HG02678 (cell line): ENCODE data around the gene IRX5.

Experiments used
- ATAC-seq: cut with Tn5 transposase; IDR thresholded peaks from one replicate; pipeline ENCODE4 v1.9.1; 2021; ENCODE audit warnings: mild to moderate bottlenecking, moderate library complexity; ENCODE audit not compliant: unreplicated experiment

Gene IRX5

GRCh38 chr16:54944002-54944401 is 13.3 kb downstream of the IRX5 start:
- ATAC-seq: no peak

- no peak for ATAC-seq
Observed at GRCh38 chr16:54945063-54945462, 14.4 kb downstream of the IRX5 start.

DNA sequence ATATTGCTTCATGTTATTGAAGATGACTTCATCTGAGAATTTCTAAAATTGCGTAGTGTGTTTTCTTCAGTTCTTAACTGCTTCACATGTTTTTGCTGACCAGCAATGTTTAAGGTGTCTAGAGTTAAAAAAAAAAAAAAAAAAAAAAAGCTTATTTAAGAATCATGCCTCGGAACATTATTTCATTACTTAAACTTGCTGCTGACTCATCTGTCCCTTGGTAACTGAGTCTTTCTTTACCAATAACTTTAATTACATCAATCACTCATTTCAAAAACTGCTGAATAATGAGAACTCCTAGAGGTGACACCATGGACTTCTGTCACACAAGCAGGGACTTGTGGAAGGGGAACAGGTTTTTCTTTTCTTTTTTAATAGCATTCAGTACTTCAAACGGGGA is 16.2 kb downstream of the IRX5 start:
- ATAC-seq: no peak

DNA sequence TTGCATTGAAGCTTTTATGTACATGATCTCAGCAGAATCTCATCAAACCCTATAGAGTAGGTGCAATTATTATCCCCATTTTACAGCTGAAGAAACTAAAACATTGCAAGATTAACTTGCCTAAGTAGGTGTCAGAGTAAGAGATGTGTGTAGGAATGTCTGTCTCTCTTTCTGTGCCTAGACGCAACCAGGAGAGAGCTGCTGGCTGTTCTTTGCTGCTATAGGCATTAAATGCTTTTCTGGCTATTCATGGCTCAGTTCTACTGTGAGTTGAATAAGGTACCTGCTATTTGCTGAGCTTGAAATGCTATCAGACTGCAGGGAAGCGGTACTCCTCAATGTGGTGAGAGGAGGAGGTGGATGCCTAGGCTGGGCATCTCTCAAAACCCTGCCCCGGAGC is 17.0 kb downstream of the IRX5 start:
- ATAC-seq: no peak

DNA sequence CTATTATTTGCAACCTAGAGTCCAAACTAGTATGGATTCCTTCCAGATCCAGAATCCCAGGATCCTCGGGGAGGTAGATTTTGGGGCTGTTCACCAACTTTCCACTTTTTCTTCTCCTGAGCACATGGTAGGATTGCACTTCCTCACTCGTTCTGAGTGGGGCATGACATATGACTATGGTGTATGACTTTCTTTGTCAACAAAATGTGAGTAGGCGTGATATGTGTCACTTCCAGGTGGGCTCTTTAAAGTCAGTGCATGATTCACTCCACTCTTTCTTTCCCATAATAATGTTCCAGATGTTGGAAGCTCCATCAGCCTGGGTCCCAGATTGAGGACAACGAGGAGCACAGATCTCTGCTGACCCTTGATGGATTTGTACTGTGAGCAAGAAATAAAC is 21.5 kb downstream of the IRX5 start:
- no peak for ATAC-seq

GRCh38 chr16:54953461-54953860 is 22.8 kb downstream of the IRX5 start:
- no peak for ATAC-seq

DNA sequence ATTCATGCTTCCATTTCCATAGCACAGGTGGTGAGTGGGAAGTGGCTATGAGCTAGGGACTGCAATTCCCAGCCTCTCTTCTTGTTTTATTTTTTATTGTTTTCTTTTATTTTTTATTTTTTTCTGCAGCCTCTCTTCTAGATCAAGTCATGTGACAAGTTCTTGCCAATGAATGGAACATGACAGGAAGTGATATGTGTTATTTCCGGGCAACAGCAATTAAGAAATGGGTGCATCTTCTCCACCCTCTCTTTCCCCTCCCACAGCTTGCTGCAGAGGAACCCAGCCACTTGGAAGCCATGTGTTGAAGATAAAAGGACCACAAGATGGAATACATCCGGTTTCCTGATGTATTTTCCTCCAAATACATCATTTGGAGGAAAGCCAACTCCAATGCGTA is 23.6 kb downstream of the IRX5 start:
- ATAC-seq: no peak

DNA sequence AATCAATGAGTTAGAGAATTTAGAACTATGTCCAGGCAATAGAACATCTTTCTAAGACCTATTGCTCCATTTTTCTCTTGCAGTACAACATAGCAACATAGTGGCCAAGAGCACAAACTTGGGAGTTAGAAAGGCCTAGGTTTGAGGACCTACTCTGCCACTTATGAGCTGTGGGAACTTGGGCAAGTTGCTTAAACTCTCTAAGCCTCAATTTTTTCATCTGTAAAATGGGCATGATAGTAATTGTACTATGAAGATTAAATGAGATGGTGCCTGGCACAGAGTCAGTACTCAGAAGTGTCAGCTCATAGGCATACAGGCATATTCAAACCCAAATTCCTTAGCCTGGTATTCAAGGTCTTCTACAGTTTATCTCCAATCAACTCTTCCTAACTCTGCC is 25.1 kb downstream of the IRX5 start:
- ATAC-seq: no peak

GRCh38 chr16:54957403-54958166 is 26.9 kb downstream of the IRX5 start:
- ATAC-seq: no peak

GRCh38 chr16:54962045-54962444 is 31.4 kb downstream of the IRX5 start:
- ATAC-seq: no peak

DNA sequence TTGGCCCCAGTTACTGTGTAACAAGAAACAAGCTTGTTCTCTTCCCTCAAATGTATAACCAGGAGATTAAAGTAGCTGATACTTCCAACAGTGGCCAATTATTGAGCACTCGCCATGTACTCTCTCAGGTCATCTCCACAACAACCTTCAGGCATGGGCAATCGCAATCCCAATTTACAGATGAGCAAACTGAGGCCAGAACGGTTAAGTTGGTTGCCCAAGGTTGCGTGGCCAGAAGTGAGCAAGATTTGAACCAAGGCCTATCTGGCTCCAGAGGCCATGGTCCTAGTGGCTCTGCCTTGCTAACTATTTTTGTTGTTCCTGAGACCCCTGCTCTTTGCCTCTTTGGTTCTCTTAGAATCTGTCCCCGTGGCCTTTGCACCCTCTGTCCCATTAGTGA is 33.6 kb downstream of the IRX5 start:
- no peak for ATAC-seq

- no peak for ATAC-seq
Observed at GRCh38 chr16:54965464-54965863, 34.8 kb downstream of the IRX5 start.

- no peak for ATAC-seq
Observed at GRCh38 chr16:54968011-54968410, 37.3 kb downstream of the IRX5 start.

- ATAC-seq: no peak
Observed at GRCh38 chr16:54968784-54969183, 38.1 kb downstream of the IRX5 start.

GRCh38 chr16:54970016-54970415 is 39.4 kb downstream of the IRX5 start:
- no peak for ATAC-seq

- ATAC-seq: no peak
Observed at GRCh38 chr16:54974367-54974766, 43.7 kb downstream of the IRX5 start.

DNA sequence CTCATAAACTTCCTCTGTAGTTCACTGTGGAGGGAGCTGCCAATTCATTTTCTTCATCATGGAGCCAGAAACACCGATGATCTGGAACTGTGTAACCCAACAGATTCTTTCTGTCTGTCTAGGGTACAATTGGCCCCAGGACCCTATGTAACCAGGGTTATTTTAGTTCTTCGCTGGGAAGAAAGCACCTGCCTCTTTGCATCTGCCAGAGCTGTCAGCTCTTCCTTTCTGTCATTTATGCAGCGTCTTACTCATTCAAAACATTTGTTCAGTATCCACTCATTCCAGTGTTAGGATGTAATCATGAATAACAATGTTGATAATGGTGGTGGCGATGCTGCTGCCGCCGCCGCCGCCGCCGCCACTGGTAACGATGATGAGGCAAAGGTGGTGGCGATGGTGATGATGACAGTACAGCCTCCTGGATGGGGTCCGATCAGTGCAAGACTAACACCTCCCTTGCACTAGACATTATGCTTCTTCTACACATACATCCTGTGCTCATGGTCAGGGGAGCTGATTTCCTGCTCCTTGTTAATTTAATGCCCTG is 46.1 kb downstream of the IRX5 start:
- no peak for ATAC-seq

DNA sequence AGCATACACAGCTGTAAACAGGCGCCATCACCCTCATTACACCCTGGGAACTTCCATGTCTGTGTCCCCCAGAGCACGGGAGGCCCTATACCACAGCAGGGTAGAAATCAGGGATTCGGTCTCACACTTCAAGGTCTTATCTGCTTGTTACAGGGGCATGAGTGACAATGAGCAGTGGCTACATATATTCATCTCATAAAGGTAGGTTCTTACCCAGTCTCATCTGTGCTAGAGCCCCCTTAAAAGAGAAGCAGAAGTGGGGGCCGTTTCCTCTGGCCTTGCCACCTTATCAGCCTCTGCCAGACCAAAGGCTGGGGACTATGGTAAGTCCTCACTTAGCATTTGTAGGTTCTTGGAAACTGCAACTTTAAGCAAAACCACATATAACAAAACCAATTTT is 46.5 kb downstream of the IRX5 start:
- ATAC-seq: no peak

DNA sequence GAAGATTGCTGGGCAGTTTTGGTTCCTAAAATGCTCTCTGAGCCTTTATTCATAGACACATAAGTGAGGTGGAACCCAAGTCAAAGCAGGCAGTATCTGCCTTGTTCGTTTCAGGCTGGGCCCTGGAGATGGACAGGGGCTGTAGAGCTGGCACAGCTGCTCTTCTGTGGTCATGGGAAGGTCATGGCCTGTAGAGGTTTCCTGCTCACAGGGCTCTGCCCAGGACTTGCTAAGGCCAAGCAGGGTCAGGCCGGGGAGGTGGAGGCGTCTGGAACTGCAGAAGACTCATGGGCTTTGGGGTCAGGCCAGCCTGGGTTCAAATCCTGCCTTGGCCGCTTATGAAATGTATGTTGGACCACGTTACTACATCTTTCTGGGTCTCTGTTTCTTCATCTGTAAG is 50.2 kb downstream of the IRX5 start:
- ATAC-seq: no peak
